Natural killer cell (primary cell): ENCODE measurements around the gene CBX4. TPM values are rescaled to one million over a fixed set of nuclear protein-coding genes. Genes with fewer than 3 reads are reported as not detected.

Experiments used
- ATAC-seq, 3 donors: fragments of 150-1000 bp in 2 of 3; fragments of 200-7000 bp in 1 of 3; cut with Tn5 transposase; 1 replicate in 1 of 3; 2 replicates in 2 of 3; pipeline ENCODE4 v1.10.0; 2021; ENCODE audit warnings: mild to moderate bottlenecking in 2 of 3, moderate library complexity in 2 of 3
- DNase-seq, 2 donors: peaks; one replicate each; pipeline versions ENCODE4 v3.0.0 to v3.0.0-alpha.2; 2013 to 2021; ENCODE audit warnings: mixed read lengths in 1 of 2
- H3K27ac ChIP-seq: one replicate; pipeline ENCODE4 v1.5.1; 2013; ENCODE audit warnings: mild to moderate bottlenecking, low read length
- H3K27me3 ChIP-seq: one replicate; pipeline ENCODE4 v1.6.1; 2013; ENCODE audit warnings: low read length; ENCODE audit not compliant: control insufficient read depth, insufficient read depth
- H3K36me3 ChIP-seq: one replicate; pipeline ENCODE4 v1.6.1; 2013; ENCODE audit warnings: low read length; ENCODE audit not compliant: control insufficient read depth, insufficient read depth
- H3K4me1 ChIP-seq: one replicate; pipeline ENCODE4 v1.6.1; 2013; ENCODE audit warnings: low read length; ENCODE audit not compliant: control insufficient read depth, insufficient read depth
- H3K4me3 ChIP-seq: one replicate; pipeline ENCODE4 v1.5.1; 2013; ENCODE audit warnings: low read length
- H3K9me3 ChIP-seq: one replicate; pipeline ENCODE4 v1.6.1; 2013; ENCODE audit warnings: low read length; ENCODE audit not compliant: control insufficient read depth, insufficient read depth
- H3K27ac Mint-ChIP-seq, 2 donors: one replicate each; pipeline ENCODE4 v1.8.0; 2022; ENCODE audit warnings: mild to moderate bottlenecking in 2 of 2, mixed read lengths in 2 of 2, moderate library complexity in 1 of 2
- H3K27me3 Mint-ChIP-seq, 2 donors: one replicate each; pipeline ENCODE4 v1.8.0; 2022; ENCODE audit warnings: low read depth in 2 of 2, mixed read lengths in 2 of 2
- H3K36me3 Mint-ChIP-seq: one replicate; pipeline ENCODE4 v1.8.0; 2022; ENCODE audit warnings: mixed read lengths
- H3K4me1 Mint-ChIP-seq, 2 donors: one replicate each; pipeline ENCODE4 v1.8.0; 2022; ENCODE audit warnings: mixed read lengths in 2 of 2
- H3K4me3 Mint-ChIP-seq: one replicate; pipeline ENCODE4 v1.8.0; 2022; ENCODE audit warnings: mild to moderate bottlenecking, moderate library complexity, mixed read lengths
- H3K9me3 Mint-ChIP-seq, 2 donors: one replicate each; pipeline ENCODE4 v1.8.0; 2022; ENCODE audit warnings: mixed read lengths in 2 of 2
- CTCF ChIP-seq: fragments of 200-600 bp; IDR thresholded peaks from one replicate; pipeline ENCODE4 v1.8.0; 2022; ENCODE audit warnings: antibody characterized with exemption
- WGBS: methylation state at CpG from one replicate; pipeline ENCODE4 v1.1.7; 2013; ENCODE audit warnings: missing lambda C conversion rate; ENCODE audit not compliant: insufficient coverage; 5-methylcytosine and 5-hydroxymethylcytosine counted together
- intact Hi-C: fragments of 100-400 bp; cut with micrococcal nuclease; formaldehyde crosslinking; loops from one replicate; pipeline ENCODE4 v1.14.2; 2022
- total RNA-seq, 4 donors: library from RNA; stranded (reverse); fragments of 120-200 nt in 1 of 4; gene quantifications; one replicate each; pipeline versions ENCODE4 v1.2.3 to v1.2.4, GENCODE V29; 2013 to 2022

The CBX4 gene
- total RNA-seq, 3 donors from 2014 or later (not counting 1 experiment from before 2014, with no cell fraction given): 147 to 220 (median 217) TPM

- intact Hi-C loops: loop anchor here (5.0 kb wide), 1 partner anchor 51 kb away; no protein-coding TSS in a partner anchor
- H3K36me3 ChIP-seq: peaks cover 3% of the 10 kb centered on the region
- DNase-seq (peak in 1 of 2 donors; percentile 49), ATAC-seq (no peak)
- no peak overlapping the region for H3K27ac ChIP-seq
- H3K4me1 Mint-ChIP-seq: peaks cover 33 to 42% of the 10 kb centered on the region in 2 donors
- H3K4me1 ChIP-seq: peaks cover 68% of the 10 kb centered on the region
- H3K9me3 Mint-ChIP-seq: no peaks in the 10 kb centered on the region
- no peaks in the 10 kb centered on the region for H3K36me3 Mint-ChIP-seq
- TF ChIP-seq CTCF: no peak
- 4% methylated on average over 69 of the region's 70 CpGs for WGBS
- H3K27ac Mint-ChIP-seq: peak overlapping the region; percentile 67 to 72
- peaks cover 14% of the 10 kb centered on the region for H3K9me3 ChIP-seq
- H3K4me3 Mint-ChIP-seq: peak overlapping the region; percentile 78
- peaks cover 58% of the 10 kb centered on the region for H3K27me3 ChIP-seq
- peaks cover 31 to 35% of the 10 kb centered on the region in 2 donors for H3K27me3 Mint-ChIP-seq
- H3K4me3 ChIP-seq: no peak overlapping the region
Observed at GRCh38 chr17:79798299-79799173, 40.7 kb downstream of the CBX4 start.

GRCh38 chr17:79797492-79798298 is 41.5 kb downstream of the CBX4 start:
- Mint-ChIP-seq H3K27me3 (peaks cover 31 to 35% of the 10 kb centered on the region in 2 donors), H3K36me3 (no peaks in the 10 kb centered on the region), H3K27ac (peak overlapping the region; percentile 75 to 90), H3K4me1 (peaks cover 33 to 41% of the 10 kb centered on the region in 2 donors), H3K4me3 (peak overlapping the region; percentile 91), H3K9me3 (no peaks in the 10 kb centered on the region)
- Histone ChIP-seq H3K36me3 (peaks cover 3% of the 10 kb centered on the region), H3K4me3 (peak overlapping the region; percentile 13), H3K27me3 (peaks cover 56% of the 10 kb centered on the region), H3K4me1 (peaks cover 60% of the 10 kb centered on the region), H3K9me3 (peaks cover 8% of the 10 kb centered on the region), H3K27ac (no peak overlapping the region)
- WGBS: under 1% methylated on average over 85 of the region's 89 CpGs
- intact Hi-C loops: loop anchor here (2.0 to 5.0 kb wide), 3 partner anchors 13 to 50 kb away; partner anchors contain the start of gene CBX4
- peak in 1 of 2 donors; percentile 45 for DNase-seq
- TF ChIP-seq CTCF: no peak
- peak; percentile 0 to 2 (median 1) for ATAC-seq

- Histone ChIP-seq H3K27ac (peak within 1 kb of the TSS; percentile 73), H3K4me1 (peaks cover 53% of the 10 kb centered on the region), H3K9me3 (peaks cover 4% of the 10 kb centered on the region), H3K36me3 (peaks cover 3% of the 10 kb centered on the region), H3K27me3 (peaks cover 51% of the 10 kb centered on the region), H3K4me3 (peak within 1 kb of the TSS; percentile 66)
- no peak for TF ChIP-seq CTCF
- H3K36me3 Mint-ChIP-seq: no peaks in the 10 kb centered on the region
- peak; percentile 99 for DNase-seq
- H3K27ac Mint-ChIP-seq: peak within 1 kb of the TSS; percentile 75 to 90
- H3K9me3 Mint-ChIP-seq: no peaks in the 10 kb centered on the region
- peak within 1 kb of the TSS; percentile 91 for H3K4me3 Mint-ChIP-seq
- H3K4me1 Mint-ChIP-seq: peaks cover 31 to 38% of the 10 kb centered on the region in 2 donors
- intact Hi-C loops: loop anchor here (2.0 to 5.0 kb wide), 3 partner anchors 14 to 50 kb away; partner anchors contain the start of gene CBX4
- under 1% methylated on average over 79 of the region's 79 CpGs for WGBS
- peak; percentile 88 to 97 (median 91) for ATAC-seq
- peaks cover 25 to 40% of the 10 kb centered on the region in 2 donors for H3K27me3 Mint-ChIP-seq
Observed at GRCh38 chr17:79796763-79797491, 42.3 kb downstream of the CBX4 start, which contains the start of gene CBX8. Gene CBX8 (minus strand): TSS chr17:79797077. CDS start chr17:79796998, 79 bp downstream.
